OCI-LY3 (cell line): ENCODE results near the gene PITPNC1.

ENCODE experiments used
- CTCF ChIP-seq: fragments of 200-600, 300-600 bp; sonication (generic); IDR thresholded peaks from 2 replicates; pipeline ENCODE4 v1.5.1; 2014; ENCODE audit warnings: antibody characterized with exemption, low read length, low read depth
- EZH2phosphoT487 ChIP-seq: fragments of 200-600 bp; shearing (Covaris generic); IDR thresholded peaks from 2 replicates; pipeline ENCODE4 v1.6.1; 2018; ENCODE audit warnings: antibody characterized with exemption, mixed run types, low read depth

- no peak for TF ChIP-seq EZH2phosphoT487
- TF ChIP-seq CTCF, result no peak
Observed at GRCh38 chr17:67493812-67494211, 116.7 kb downstream of the PITPNC1 start.
